ENCODE data around the gene LMNA.

Gene LMNA

DNA sequence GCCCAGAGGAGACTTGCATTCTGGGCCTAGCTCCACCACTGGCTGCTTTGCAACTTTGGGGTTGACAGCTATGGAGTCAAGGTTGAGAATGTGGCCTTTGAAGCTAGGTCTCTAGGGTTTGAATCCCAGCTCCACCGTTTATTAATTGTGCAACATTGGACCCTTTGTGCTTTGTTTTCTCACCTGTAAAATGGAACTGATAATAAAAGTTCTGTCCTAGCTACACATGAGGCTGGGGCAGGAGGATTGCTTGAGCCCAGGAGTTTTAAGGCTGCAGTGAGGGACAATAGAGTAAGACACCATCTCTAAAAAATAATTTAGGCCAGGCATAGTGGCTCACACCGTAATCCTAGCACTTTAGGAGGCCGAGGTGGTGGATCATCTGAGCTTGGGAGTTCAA, 15.2 kb upstream of the LMNA start:
- Histone ChIP-seq H3K36me3 (ENCODE audit: control insufficient read depth in 1 of 2, insufficient read depth in 2 of 2, low read length in 2 of 2) (peaks cover 20 to 25% of the 10 kb centered on the region in 2 experiments), H3K23ac (ENCODE audit: low read length) (no peak overlapping the region), H3K79me1 (ENCODE audit: low read length) (peaks cover 19% of the 10 kb centered on the region), H2BK12ac (ENCODE audit: low read length) (no peak overlapping the region), H3K9me3 (ENCODE audit: insufficient read depth, low read depth, low read length) (no peaks in the 10 kb centered on the region), H3K14ac (ENCODE audit: low read length) (no peak overlapping the region), H4K91ac (ENCODE audit: low read depth, low read length) (no peak overlapping the region), H4K12ac (ENCODE audit: low read depth, low read length) (no peak overlapping the region), H3K4me1 (ENCODE audit: control insufficient read depth in 1 of 2, insufficient read depth in 2 of 2, low read length in 2 of 2) (peaks cover 40 to 46% of the 10 kb centered on the region in 2 experiments), H3K4me2 (ENCODE audit: low read length) (no peak overlapping the region), H3K4ac (ENCODE audit: low read depth, low read length) (no peak overlapping the region), H4K8ac (ENCODE audit: low read depth, low read length) (no peak overlapping the region), H3K27me3 (ENCODE audit: insufficient read depth, low read length) (no peaks in the 10 kb centered on the region), H3K9ac (ENCODE audit: low read length) (no peak overlapping the region), H2BK120ac (ENCODE audit: insufficient read depth, low read length, poor library complexity) (no peak overlapping the region), H3K18ac (ENCODE audit: low read length) (no peak overlapping the region), H3K27ac (ENCODE audit: low read depth, low read length) (no peak overlapping the region), H3K79me2 (ENCODE audit: control insufficient read depth, insufficient read depth, low read length, poor library complexity) (peaks cover 11% of the 10 kb centered on the region), H2BK5ac (ENCODE audit: low read depth, low read length, poor library complexity) (no peak overlapping the region), H3K4me3 (ENCODE audit: low read depth, low read length) (no peak overlapping the region), H2AK5ac (ENCODE audit: low read length) (no peak overlapping the region), H2AFZ (ENCODE audit: insufficient read depth, low read length, poor library complexity) (no peak overlapping the region)
- DNase-seq, result no peak
- WGBS (ENCODE audit: extremely low coverage, insufficient coverage, insufficient read length), result no CpG with 5 or more reads among the region's 3 CpGs

DNA sequence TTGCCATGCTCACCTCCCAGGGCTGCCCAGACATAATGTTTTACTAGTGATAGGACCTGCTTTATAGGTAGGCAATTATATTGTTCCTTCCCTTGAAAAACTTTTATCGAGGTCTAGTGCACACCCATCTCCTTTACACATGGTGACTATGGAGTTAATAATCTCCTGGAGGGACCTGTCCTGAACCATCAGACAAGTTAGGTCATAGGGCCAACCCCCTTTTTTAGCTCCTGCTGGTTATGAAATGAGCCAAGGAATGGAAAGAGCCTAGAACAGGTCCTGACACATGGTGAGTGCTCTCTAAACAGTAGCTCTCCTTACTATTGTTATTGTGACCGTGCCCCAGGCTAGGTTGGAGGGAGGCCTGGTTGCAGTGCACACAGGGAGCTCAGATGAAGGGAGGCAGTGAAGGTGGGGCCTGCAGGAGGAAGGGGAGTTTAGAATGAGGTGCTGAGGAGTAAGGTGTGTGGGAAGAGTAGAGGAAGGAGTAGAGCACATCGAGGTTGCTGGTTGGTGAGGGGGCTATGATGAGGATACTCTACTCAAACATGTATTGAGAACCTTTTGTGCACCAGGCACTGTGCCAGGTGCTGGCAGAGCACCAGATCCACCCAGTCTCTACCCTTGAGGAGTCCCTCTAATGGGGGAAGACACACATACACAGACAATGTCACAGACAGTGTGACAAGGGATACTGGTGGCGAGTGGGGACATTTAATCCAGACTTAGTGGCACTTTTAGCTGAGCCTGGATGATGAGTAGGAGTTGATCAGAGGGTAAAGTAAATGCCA, 14.1 kb upstream of the LMNA start:
- Histone ChIP-seq H4K8ac (ENCODE audit: low read depth, low read length) (peak overlapping the region; percentile 4), H2BK12ac (ENCODE audit: low read length) (no peak overlapping the region), H2AFZ (ENCODE audit: insufficient read depth, low read length, poor library complexity) (no peak overlapping the region), H3K4me2 (ENCODE audit: low read length) (no peak overlapping the region), H3K23ac (ENCODE audit: low read length) (no peak overlapping the region), H4K91ac (ENCODE audit: low read depth, low read length) (no peak overlapping the region), H2BK5ac (ENCODE audit: low read depth, low read length, poor library complexity) (peak overlapping the region; percentile 10), H3K27ac (ENCODE audit: low read depth, low read length) (no peak overlapping the region), H3K79me1 (ENCODE audit: low read length) (peaks cover 30% of the 10 kb centered on the region), H4K12ac (ENCODE audit: low read depth, low read length) (no peak overlapping the region), H3K9me3 (ENCODE audit: insufficient read depth, low read depth, low read length) (no peaks in the 10 kb centered on the region), H3K4ac (ENCODE audit: low read depth, low read length) (no peak overlapping the region), H3K79me2 (ENCODE audit: control insufficient read depth, insufficient read depth, low read length, poor library complexity) (peaks cover 11% of the 10 kb centered on the region), H3K36me3 (ENCODE audit: control insufficient read depth in 1 of 2, insufficient read depth in 2 of 2, low read length in 2 of 2) (peaks cover 20 to 22% of the 10 kb centered on the region in 2 experiments), H3K4me3 (ENCODE audit: low read depth, low read length) (no peak overlapping the region), H3K14ac (ENCODE audit: low read length) (no peak overlapping the region), H3K27me3 (ENCODE audit: insufficient read depth, low read length) (no peaks in the 10 kb centered on the region), H3K4me1 (ENCODE audit: control insufficient read depth in 1 of 2, insufficient read depth in 2 of 2, low read length in 2 of 2) (peaks cover 51 to 58% of the 10 kb centered on the region in 2 experiments), H2BK120ac (ENCODE audit: insufficient read depth, low read length, poor library complexity) (no peak overlapping the region), H2AK5ac (ENCODE audit: low read length) (no peak overlapping the region), H3K18ac (ENCODE audit: low read length) (peak overlapping the region; percentile 66), H3K9ac (ENCODE audit: low read length) (no peak overlapping the region)
- WGBS (ENCODE audit: extremely low coverage, insufficient coverage, insufficient read length), result 100% methylated on average over 1 of the region's 4 CpGs
- no peak for DNase-seq

- Histone ChIP-seq H3K14ac (ENCODE audit: low read length) (no peak overlapping the region), H3K4me3 (ENCODE audit: low read depth, low read length) (no peak overlapping the region), H3K4me1 (ENCODE audit: control insufficient read depth in 1 of 2, insufficient read depth in 2 of 2, low read length in 2 of 2) (peaks cover 43 to 53% of the 10 kb centered on the region in 2 experiments), H2BK120ac (ENCODE audit: insufficient read depth, low read length, poor library complexity) (no peak overlapping the region), H3K27ac (ENCODE audit: low read depth, low read length) (no peak overlapping the region), H3K9me3 (ENCODE audit: insufficient read depth, low read depth, low read length) (no peaks in the 10 kb centered on the region), H3K18ac (ENCODE audit: low read length) (no peak overlapping the region), H4K8ac (ENCODE audit: low read depth, low read length) (no peak overlapping the region), H2AFZ (ENCODE audit: insufficient read depth, low read length, poor library complexity) (no peak overlapping the region), H3K79me2 (ENCODE audit: control insufficient read depth, insufficient read depth, low read length, poor library complexity) (peaks cover 13% of the 10 kb centered on the region), H3K23ac (ENCODE audit: low read length) (no peak overlapping the region), H2BK12ac (ENCODE audit: low read length) (no peak overlapping the region), H3K36me3 (ENCODE audit: control insufficient read depth in 1 of 2, insufficient read depth in 2 of 2, low read length in 2 of 2) (peaks cover 13 to 18% of the 10 kb centered on the region in 2 experiments), H3K27me3 (ENCODE audit: insufficient read depth, low read length) (no peaks in the 10 kb centered on the region), H4K12ac (ENCODE audit: low read depth, low read length) (no peak overlapping the region), H3K79me1 (ENCODE audit: low read length) (peaks cover 39% of the 10 kb centered on the region), H2BK5ac (ENCODE audit: low read depth, low read length, poor library complexity) (no peak overlapping the region), H4K91ac (ENCODE audit: low read depth, low read length) (no peak overlapping the region), H2AK5ac (ENCODE audit: low read length) (no peak overlapping the region), H3K9ac (ENCODE audit: low read length) (no peak overlapping the region), H3K4me2 (ENCODE audit: low read length) (no peak overlapping the region), H3K4ac (ENCODE audit: low read depth, low read length) (peak overlapping the region; percentile 3)
- WGBS (ENCODE audit: extremely low coverage, insufficient coverage, insufficient read length), result no CpG with 5 or more reads among the region's 6 CpGs
- no peak for DNase-seq
These were observed 12.6 kb upstream of the LMNA start for GRCh38 chr1:156101880-156102279.

DNA sequence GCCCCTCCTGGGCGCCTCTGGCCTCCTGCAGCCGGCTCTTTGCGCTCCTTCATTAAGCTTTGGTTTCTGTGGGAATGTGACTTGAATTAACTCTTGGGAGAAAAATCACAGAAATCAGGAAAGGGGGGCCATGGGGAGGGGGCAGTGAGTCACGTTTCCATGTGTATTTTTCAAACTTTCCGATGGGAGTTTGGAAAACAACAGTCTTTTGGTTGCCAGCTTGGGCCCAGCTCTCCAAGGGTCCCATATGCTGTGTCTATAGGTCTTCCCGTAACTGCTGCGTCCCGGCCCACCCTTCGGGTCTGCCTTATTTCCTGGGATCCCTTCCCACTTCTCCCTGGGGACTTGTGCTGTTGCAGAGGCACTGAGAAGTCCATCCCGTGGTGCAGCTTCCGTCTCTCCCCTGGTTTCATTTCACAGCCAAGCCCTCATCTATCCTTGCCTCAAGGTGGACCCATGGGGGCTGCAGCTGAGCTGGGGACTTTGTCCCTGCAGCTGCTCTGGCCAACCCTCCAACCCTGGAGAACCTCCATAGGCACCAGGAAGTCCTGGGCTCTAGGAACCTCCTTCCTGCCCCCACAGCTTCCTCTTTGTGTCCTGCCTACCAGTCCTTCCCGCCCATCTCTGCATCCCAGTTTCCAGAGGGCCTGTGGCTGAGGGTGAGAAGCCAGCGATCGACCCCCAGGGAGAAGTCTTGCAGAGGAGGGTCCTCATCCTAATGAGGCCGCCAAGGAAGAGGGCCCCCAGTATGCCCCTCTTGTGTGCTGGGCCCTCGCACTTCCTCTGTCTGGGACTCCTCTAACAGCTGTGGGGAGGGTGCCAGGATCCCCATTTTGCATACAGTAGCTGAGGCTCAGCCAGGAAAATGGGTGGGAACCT, 11.6 kb upstream of the LMNA start:
- H3K4ac ChIP-seq (ENCODE audit: low read depth, low read length), result peak overlapping the region; percentile 54
- peak overlapping the region; percentile 23 for H2BK12ac ChIP-seq (ENCODE audit: low read length)
- H3K79me2 ChIP-seq (ENCODE audit: control insufficient read depth, insufficient read depth, low read length, poor library complexity), result peaks cover 11% of the 10 kb centered on the region
- peak overlapping the region; percentile 11 for H2AK5ac ChIP-seq (ENCODE audit: low read length)
- H3K27ac ChIP-seq (ENCODE audit: low read depth, low read length), result peak overlapping the region; percentile 78
- H3K9me3 ChIP-seq (ENCODE audit: insufficient read depth, low read depth, low read length), result no peaks in the 10 kb centered on the region
- H4K8ac ChIP-seq (ENCODE audit: low read depth, low read length), result peak overlapping the region; percentile 22
- peaks cover 39% of the 10 kb centered on the region for H3K79me1 ChIP-seq (ENCODE audit: low read length)
- H4K12ac ChIP-seq (ENCODE audit: low read depth, low read length), result no peak overlapping the region
- H2AFZ ChIP-seq (ENCODE audit: insufficient read depth, low read length, poor library complexity), result no peak overlapping the region
- peak overlapping the region; percentile 95 for H4K91ac ChIP-seq (ENCODE audit: low read depth, low read length)
- no peak overlapping the region for H3K4me2 ChIP-seq (ENCODE audit: low read length)
- H3K18ac ChIP-seq (ENCODE audit: low read length), result peak overlapping the region; percentile 43
- H3K4me3 ChIP-seq (ENCODE audit: low read depth, low read length), result no peak overlapping the region
- H3K4me1 ChIP-seq (ENCODE audit: control insufficient read depth in 1 of 2, insufficient read depth in 2 of 2, low read length in 2 of 2), result peaks cover 49 to 57% of the 10 kb centered on the region in 2 experiments
- H3K27me3 ChIP-seq (ENCODE audit: insufficient read depth, low read length), result no peaks in the 10 kb centered on the region
- no CpG with 5 or more reads among the region's 16 CpGs for WGBS (ENCODE audit: extremely low coverage, insufficient coverage, insufficient read length)
- no peak overlapping the region for H3K23ac ChIP-seq (ENCODE audit: low read length)
- H2BK5ac ChIP-seq (ENCODE audit: low read depth, low read length, poor library complexity), result peak overlapping the region; percentile 23
- peak overlapping the region; percentile 14 for H3K14ac ChIP-seq (ENCODE audit: low read length)
- peak overlapping the region; percentile 13 for H2BK120ac ChIP-seq (ENCODE audit: insufficient read depth, low read length, poor library complexity)
- no peak overlapping the region for H3K9ac ChIP-seq (ENCODE audit: low read length)
- no peak for DNase-seq
- peaks cover 3 to 10% of the 10 kb centered on the region in 2 experiments for H3K36me3 ChIP-seq (ENCODE audit: control insufficient read depth in 1 of 2, insufficient read depth in 2 of 2, low read length in 2 of 2)
